Endodermal cell (in vitro differentiated cells): ENCODE measurements around the gene CHD6. TPM values are rescaled to one million over a fixed set of nuclear protein-coding genes. Genes with fewer than 3 reads are reported as not detected.

ENCODE experiments used
- DNase-seq: peaks from one replicate; pipeline ENCODE4 v3.0.0-alpha.2; 2017
- H3K27ac ChIP-seq: 2 replicates; pipeline ENCODE4 v1.5.1; 2013; ENCODE audit warnings: mild to moderate bottlenecking, low read depth, low read length, moderate library complexity
- H3K27me3 ChIP-seq: 2 replicates; pipeline ENCODE4 v1.6.1; 2013; ENCODE audit warnings: mild to moderate bottlenecking, low read length, moderate library complexity; ENCODE audit not compliant: insufficient read depth, control insufficient read depth, poor library complexity, severe bottlenecking
- H3K36me3 ChIP-seq: 2 replicates; pipeline ENCODE4 v1.7.0; 2013; ENCODE audit warnings: mild to moderate bottlenecking, low read length, moderate library complexity; ENCODE audit not compliant: control insufficient read depth, insufficient read depth
- H3K4me1 ChIP-seq: one replicate; pipeline ENCODE4 v1.7.0; 2013; ENCODE audit warnings: low read length; ENCODE audit not compliant: control insufficient read depth, insufficient read depth
- H3K4me3 ChIP-seq: 2 replicates; pipeline ENCODE4 v1.5.1; 2013; ENCODE audit warnings: mild to moderate bottlenecking, low read length, moderate library complexity
- H3K9ac ChIP-seq: 2 replicates; pipeline ENCODE4 v1.6.1; 2013; ENCODE audit warnings: mild to moderate bottlenecking, low read length, moderate library complexity; ENCODE audit not compliant: poor library complexity, severe bottlenecking; ENCODE audit errors: extremely low read depth
- H3K9me3 ChIP-seq: 2 replicates; pipeline ENCODE4 v1.6.1; 2013; ENCODE audit warnings: mild to moderate bottlenecking, low read length, moderate library complexity; ENCODE audit not compliant: control insufficient read depth
- H3K27ac Mint-ChIP-seq: 2 replicates; pipeline ENCODE4 v1.8.0; 2020; ENCODE audit warnings: mixed read lengths
- H3K27me3 Mint-ChIP-seq: 2 replicates; pipeline ENCODE4 v1.8.0; 2021; ENCODE audit warnings: mild to moderate bottlenecking, mixed read lengths; ENCODE audit not compliant: insufficient read depth
- H3K36me3 Mint-ChIP-seq: 2 replicates; pipeline ENCODE4 v1.8.0; 2020; ENCODE audit warnings: low read depth, mixed read lengths
- H3K4me1 Mint-ChIP-seq: 2 replicates; pipeline ENCODE4 v1.8.0; 2020; ENCODE audit warnings: mixed read lengths
- H3K4me3 Mint-ChIP-seq: 2 replicates; pipeline ENCODE4 v1.8.0; 2020; ENCODE audit warnings: mild to moderate bottlenecking, moderate library complexity, mixed read lengths
- H3K9me3 Mint-ChIP-seq: 2 replicates; pipeline ENCODE4 v1.8.0; 2020; ENCODE audit warnings: mild to moderate bottlenecking, mixed read lengths
- CTCF ChIP-seq: fragments of 200-600 bp; sonication (generic); conservative IDR thresholded peaks from 2 replicates; pipeline ENCODE4 v1.5.0; 2021; ENCODE audit warnings: antibody characterized with exemption, mild to moderate bottlenecking
- WGBS, 2 experiments: methylation state at CpG; one replicate each; pipeline versions ENCODE4 v1.1.5 to v1.1.7; 2013; ENCODE audit warnings: missing lambda C conversion rate in 2 of 2, mixed read lengths in 1 of 2; ENCODE audit not compliant: insufficient coverage in 1 of 2, insufficient read length in 1 of 2; 5-methylcytosine and 5-hydroxymethylcytosine counted together
- total RNA-seq, 2 donors: library from RNA; stranded (reverse); fragmentation: NEBNext Ultra II Directional in 1 of 2; extraction: Animal tissue kit (Norgen Biotek cat#: 25700) in 1 of 2; gene quantifications; 2 replicates in 1 of 2; 3 replicates in 1 of 2; pipeline ENCODE4 v1.2.1, GENCODE V29; 2021

Gene CHD6
- total RNA-seq, 2 donors from 2014 or later: 82.5 to 107 TPM

DNA sequence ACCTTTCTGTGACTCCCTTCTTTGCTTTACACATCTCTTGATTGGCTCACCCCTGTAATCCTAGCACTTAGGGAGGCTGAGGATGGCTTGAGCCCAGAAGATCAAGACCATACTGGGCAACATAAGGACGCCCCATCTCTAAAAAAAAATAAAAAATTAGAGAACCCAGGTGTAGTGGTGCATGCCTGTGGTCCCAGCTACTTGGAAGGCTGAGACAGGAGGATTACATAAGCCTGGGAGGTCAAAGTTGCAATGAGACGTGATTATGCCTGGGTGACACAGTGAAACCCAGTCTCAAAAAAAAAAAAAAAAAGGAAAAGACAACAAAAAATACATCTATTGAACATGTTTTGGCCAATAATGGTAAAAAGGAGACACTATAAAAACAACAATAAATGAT is 37.8 kb downstream of the CHD6 start:
- Mint-ChIP-seq H3K4me3 (no peak overlapping the region), H3K9me3 (peaks cover 4% of the 10 kb centered on the region), H3K27ac (no peak overlapping the region), H3K27me3 (no peaks in the 10 kb centered on the region), H3K36me3 (peaks cover 7% of the 10 kb centered on the region), H3K4me1 (peaks cover 21% of the 10 kb centered on the region)
- Histone ChIP-seq H3K27me3 (no peaks in the 10 kb centered on the region), H3K4me3 (no peak overlapping the region), H3K4me1 (no peaks in the 10 kb centered on the region), H3K27ac (no peak overlapping the region), H3K36me3 (no peaks in the 10 kb centered on the region), H3K9me3 (peaks cover 11% of the 10 kb centered on the region), H3K9ac (no peak overlapping the region)
- TF ChIP-seq CTCF: no peak
- 75 to 100% methylated on average over 1 to 2 of the region's 2 CpGs for WGBS, 2 experiments
- DNase-seq: no peak

DNA sequence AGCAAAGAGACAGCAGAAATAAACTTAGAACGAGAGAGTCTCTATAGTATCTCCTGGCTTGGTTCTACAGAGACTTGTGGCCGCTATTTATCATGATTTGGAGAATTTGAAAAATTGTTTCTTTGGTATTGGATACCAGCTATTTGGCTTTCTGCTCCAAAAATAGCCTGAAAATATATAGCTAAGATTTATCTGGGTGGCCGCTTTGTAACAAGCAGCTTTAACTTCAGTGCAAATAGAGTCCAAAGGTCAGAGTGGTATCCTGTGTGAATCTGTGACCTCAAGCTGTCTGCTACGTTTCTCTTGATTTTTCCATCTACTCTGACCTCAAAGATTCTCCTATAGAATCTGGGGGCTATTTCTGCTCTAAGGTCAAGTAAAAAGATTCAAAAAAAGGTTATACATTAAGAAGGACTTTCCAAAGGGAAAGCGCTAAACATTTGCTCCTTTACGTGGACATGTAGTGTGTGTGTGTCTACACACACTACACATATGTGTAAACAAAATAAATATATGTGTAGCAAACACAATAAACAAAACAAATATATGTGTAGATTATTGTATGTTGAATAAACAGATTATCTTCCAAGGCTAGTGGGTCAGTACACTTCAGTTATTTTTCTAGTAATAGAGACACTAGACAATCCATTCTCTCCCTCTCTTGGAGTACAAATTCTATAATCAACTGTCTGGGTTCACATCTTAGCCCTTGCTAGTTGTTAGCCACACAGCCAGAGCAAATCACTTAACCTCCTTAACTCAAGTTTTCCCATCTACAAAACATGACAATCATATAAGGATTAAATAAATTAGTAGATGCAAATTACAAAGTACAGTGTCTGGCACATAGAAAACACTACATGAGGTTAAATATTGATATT is 40.8 kb downstream of the CHD6 start:
- 72 to 89% methylated on average over 3 to 4 of the region's 6 CpGs for WGBS, 2 experiments
- H3K4me3 ChIP-seq: peak overlapping the region; percentile 16
- H3K4me3 Mint-ChIP-seq: no peak overlapping the region
- H3K27me3 ChIP-seq: no peaks in the 10 kb centered on the region
- H3K4me1 Mint-ChIP-seq: peaks cover 35% of the 10 kb centered on the region
- H3K27me3 Mint-ChIP-seq: no peaks in the 10 kb centered on the region
- H3K36me3 ChIP-seq: no peaks in the 10 kb centered on the region
- H3K36me3 Mint-ChIP-seq: peaks cover 5% of the 10 kb centered on the region
- no peak for TF ChIP-seq CTCF
- no peak overlapping the region for H3K27ac ChIP-seq
- H3K9me3 ChIP-seq: peaks cover 16% of the 10 kb centered on the region
- H3K9me3 Mint-ChIP-seq: peaks cover 1% of the 10 kb centered on the region
- DNase-seq: no peak
- no peaks in the 10 kb centered on the region for H3K4me1 ChIP-seq
- no peak overlapping the region for H3K27ac Mint-ChIP-seq
- H3K9ac ChIP-seq: no peak overlapping the region

GRCh38 chr20:41575412-41575811 is 42.8 kb downstream of the CHD6 start:
- no peak overlapping the region for H3K4me3 ChIP-seq
- no peak for TF ChIP-seq CTCF
- no peaks in the 10 kb centered on the region for H3K27me3 ChIP-seq
- no peaks in the 10 kb centered on the region for H3K27me3 Mint-ChIP-seq
- peaks cover 5% of the 10 kb centered on the region for H3K36me3 Mint-ChIP-seq
- WGBS, 2 experiments: 83 to 93% methylated on average over 1 to 3 of the region's 3 CpGs
- peaks cover 1% of the 10 kb centered on the region for H3K9me3 Mint-ChIP-seq
- no peak overlapping the region for H3K4me3 Mint-ChIP-seq
- H3K36me3 ChIP-seq: no peaks in the 10 kb centered on the region
- H3K9me3 ChIP-seq: peaks cover 16% of the 10 kb centered on the region
- H3K27ac ChIP-seq: no peak overlapping the region
- no peak for DNase-seq
- no peak overlapping the region for H3K27ac Mint-ChIP-seq
- H3K9ac ChIP-seq: no peak overlapping the region
- no peaks in the 10 kb centered on the region for H3K4me1 ChIP-seq
- H3K4me1 Mint-ChIP-seq: peaks cover 43% of the 10 kb centered on the region
